ENCODE measurements around the gene ACAD10. TPM values are rescaled to one million over a fixed set of nuclear protein-coding genes. Genes with fewer than 3 reads are reported as not detected.

The ACAD10 gene
- total and polyA plus RNA-seq, 10 of the 15 experiments (the other 5 are each of a cell fraction or from before 2014, with no cell fraction given): 2.9 to 21.9 (median 17.5) TPM

GRCh38 chr12:111783046-111783445, 97.2 kb downstream of the ACAD10 start (continued):
- TF ChIP-seq NR2C2 (IDR thresholded peaks at IDR 0.05; ENCODE audit: borderline replicate concordance, control insufficient read depth, insufficient read length, low read depth): no peak
- TF ChIP-seq POLR2AphosphoS2 (IDR thresholded peaks at IDR 0.05; ENCODE audit: low read depth, low read length): no peak

GRCh38 chr12:111784953-111785352, 99.1 kb downstream of the ACAD10 start:
- Histone ChIP-seq H3K27ac (ENCODE audit: control insufficient read depth, insufficient read depth) (no peak overlapping the region), H3K9me3 (replicated peaks; ENCODE audit: control insufficient read depth, insufficient read depth, low read length) (no peaks in the 10 kb centered on the region), H3K4me1 (ENCODE audit: control insufficient read depth, insufficient read depth, low read length) (no peaks in the 10 kb centered on the region), H3K4me2 (ENCODE audit: control insufficient read depth, insufficient read depth) (no peak overlapping the region), H2AFZ (ENCODE audit: control insufficient read depth, low read depth, low read length) (no peak overlapping the region), H3K27me3 (replicated peaks in 1 of 2; ENCODE audit: control insufficient read depth in 2 of 2, insufficient read depth in 2 of 2, low read length in 1 of 2) (no peaks in the 10 kb centered on the region), H3K36me3 (ENCODE audit: control insufficient read depth in 2 of 2, insufficient read depth in 2 of 2, low read length in 1 of 2) (no peaks in the 10 kb centered on the region), H4K20me1 (ENCODE audit: control insufficient read depth, insufficient read depth) (no peaks in the 10 kb centered on the region), H3K79me2 (ENCODE audit: control insufficient read depth, insufficient read depth, low read length) (no peaks in the 10 kb centered on the region), H3K4me3 (no peak overlapping the region), H3K9ac (ENCODE audit: control insufficient read depth, insufficient read depth, low read length) (no peak overlapping the region)
- CTCF ChIA-PET: interaction anchor here (1.4 to 6.0 kb wide), 5 partner anchors 8 to 40 kb away, joined by 3 to 44 read pairs (median 16); no protein-coding TSS in a partner anchor
- SMC1A ChIA-PET (ENCODE audit: uncharacterized antibody, unreplicated experiment): interaction anchor here (1.8 to 5.7 kb wide), 3 partner anchors 8 to 31 kb away, joined by 4 to 44 read pairs (median 12); no protein-coding TSS in a partner anchor
- intact Hi-C loops (cut with micrococcal nuclease; ENCODE audit: unreplicated experiment) (loop anchor here (10.0 kb wide), 1 partner anchor 390 kb away; no protein-coding TSS in a partner anchor), in situ Hi-C loops (cut with MboI) (no loop called here)
- 97% methylated on average over 4 of the region's 4 CpGs for WGBS (ENCODE audit: insufficient coverage, insufficient replicate concordance, low lambda C conversion rate, missing lambda C conversion rate)
- POLR2A ChIA-PET: interaction anchor here (0.5 kb wide), 1 partner anchor 185 kb away, joined by 5 read pairs; no protein-coding TSS in a partner anchor
- BruUV-seq (replicated peaks): no TSS peak
- DNase-seq (ENCODE audit: low read depth, low spot score) (no peak), FAIRE-seq (no peak), ATAC-seq (no peak)
- RAD21 ChIA-PET (ENCODE audit: unreplicated experiment): interaction anchor here (0.9 to 2.1 kb wide), 4 partner anchors 17 to 31 kb away, joined by 3 to 5 read pairs (median 4); no protein-coding TSS in a partner anchor
- TF ChIP-seq RBBP5 (conservative IDR thresholded peaks at IDR 0.05): no peak
- no peak for TF ChIP-seq HCFC1 (IDR thresholded peaks at IDR 0.05; ENCODE audit: low read length)
- no peak for TF ChIP-seq YBX1 (IDR thresholded peaks at IDR 0.05)
- no peak for TF ChIP-seq GATAD2B (conservative IDR thresholded peaks at IDR 0.05; ENCODE audit: low read depth)
- no peak for TF ChIP-seq DPF2 (IDR thresholded peaks at IDR 0.05)
- no peak for TF ChIP-seq ZNF24 (IDR thresholded peaks at IDR 0.05)
- no peak for TF ChIP-seq TARDBP (IDR thresholded peaks at IDR 0.05; ENCODE audit: borderline replicate concordance)
- TF ChIP-seq CEBPB (IDR thresholded peaks at IDR 0.05; ENCODE audit: borderline replicate concordance in 1 of 2, low read depth in 2 of 2, low read length in 2 of 2): no peak
- TF ChIP-seq CBFB (IDR thresholded peaks at IDR 0.05; ENCODE audit: low read depth): no peak
- TF ChIP-seq CHD1 (IDR thresholded peaks at IDR 0.05; ENCODE audit: low read depth, low read length): no peak
- no peak for TF ChIP-seq PAX8 (IDR thresholded peaks at IDR 0.05)
- no peak for TF ChIP-seq CTCF (IDR thresholded peaks at IDR 0.05 in 2 of 3, conservative IDR thresholded peaks at IDR 0.05 in 1 of 3; ENCODE audit: control insufficient read depth in 2 of 3, extremely low read depth in 1 of 3, insufficient read depth in 1 of 3, low read depth in 3 of 3, low read length in 3 of 3)
